ENCODE measurements around the gene GOLGA5. TPM values are rescaled to one million over a fixed set of nuclear protein-coding genes. Genes with fewer than 3 reads are reported as not detected.

The GOLGA5 gene
- total RNA-seq, 1 donor from 2014 or later: 26.4 TPM

DNA sequence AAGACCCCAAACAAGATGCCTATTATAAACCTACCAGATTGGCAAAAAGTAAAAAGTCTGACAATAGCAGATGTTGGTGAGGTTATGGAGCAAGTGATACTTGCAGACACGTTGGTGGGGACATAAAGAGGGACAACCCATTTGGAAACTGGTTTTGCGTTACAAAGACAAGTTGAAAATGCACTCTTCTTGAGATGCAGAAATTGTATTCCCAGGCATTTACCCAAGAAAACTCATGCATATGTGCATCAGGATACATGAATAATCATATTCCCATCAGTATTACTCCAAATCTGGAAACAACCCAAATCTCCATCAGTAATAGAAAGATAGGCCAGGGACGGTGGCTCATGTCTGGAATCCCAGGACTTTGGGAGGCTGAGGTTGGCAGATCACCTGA, 12.8 kb upstream of the GOLGA5 start:
- Mint-ChIP-seq H3K9me3 (ENCODE audit: unreplicated experiment) (no peaks in the 10 kb centered on the region), H3K36me3 (ENCODE audit: low read depth, unreplicated experiment) (no peaks in the 10 kb centered on the region), H3K27me3 (ENCODE audit: unreplicated experiment) (no peaks in the 10 kb centered on the region), H3K4me3 (ENCODE audit: unreplicated experiment) (no peak overlapping the region), H3K4me1 (ENCODE audit: unreplicated experiment) (no peaks in the 10 kb centered on the region), H3K27ac (ENCODE audit: unreplicated experiment) (no peak overlapping the region)
- TF ChIP-seq, protein P1, sequence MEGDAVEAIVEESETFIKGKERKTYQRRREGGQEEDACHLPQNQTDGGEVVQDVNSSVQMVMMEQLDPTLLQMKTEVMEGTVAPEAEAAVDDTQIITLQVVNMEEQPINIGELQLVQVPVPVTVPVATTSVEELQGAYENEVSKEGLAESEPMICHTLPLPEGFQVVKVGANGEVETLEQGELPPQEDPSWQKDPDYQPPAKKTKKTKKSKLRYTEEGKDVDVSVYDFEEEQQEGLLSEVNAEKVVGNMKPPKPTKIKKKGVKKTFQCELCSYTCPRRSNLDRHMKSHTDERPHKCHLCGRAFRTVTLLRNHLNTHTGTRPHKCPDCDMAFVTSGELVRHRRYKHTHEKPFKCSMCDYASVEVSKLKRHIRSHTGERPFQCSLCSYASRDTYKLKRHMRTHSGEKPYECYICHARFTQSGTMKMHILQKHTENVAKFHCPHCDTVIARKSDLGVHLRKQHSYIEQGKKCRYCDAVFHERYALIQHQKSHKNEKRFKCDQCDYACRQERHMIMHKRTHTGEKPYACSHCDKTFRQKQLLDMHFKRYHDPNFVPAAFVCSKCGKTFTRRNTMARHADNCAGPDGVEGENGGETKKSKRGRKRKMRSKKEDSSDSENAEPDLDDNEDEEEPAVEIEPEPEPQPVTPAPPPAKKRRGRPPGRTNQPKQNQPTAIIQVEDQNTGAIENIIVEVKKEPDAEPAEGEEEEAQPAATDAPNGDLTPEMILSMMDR (IDR thresholded peaks at IDR 0.05; ENCODE audit: unreplicated experiment): no peak
- DNase-seq (ENCODE audit: low spot score): no peak

DNA sequence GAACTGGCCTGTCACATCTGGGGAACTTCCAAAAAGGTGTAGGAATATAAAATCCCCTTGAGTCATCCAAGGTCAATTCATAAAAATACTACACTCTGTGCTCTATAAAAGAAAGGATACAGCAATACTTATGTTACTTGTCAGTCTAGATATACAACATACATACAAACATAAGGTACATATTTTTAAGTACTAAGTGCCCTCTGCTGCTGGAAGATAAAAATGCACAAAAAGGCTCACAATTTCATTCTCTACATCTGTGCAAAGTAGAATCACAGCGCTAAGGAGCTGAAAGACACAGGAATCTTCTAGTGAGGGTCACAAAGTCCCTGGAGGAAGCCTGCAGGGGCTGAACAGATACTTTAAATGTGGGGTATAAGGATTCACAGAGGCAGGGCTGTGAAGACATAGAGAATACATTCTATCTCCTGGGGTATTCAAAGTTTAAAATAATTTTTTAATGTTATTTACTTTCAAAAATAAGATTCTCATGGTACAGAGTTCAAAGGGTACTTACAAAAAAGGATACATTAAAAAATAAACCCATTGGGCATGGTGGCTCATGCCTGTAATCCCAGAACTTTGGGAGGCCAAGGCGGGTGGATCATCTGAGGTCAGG, 10.2 kb upstream of the GOLGA5 start:
- Mint-ChIP-seq H3K9me3 (ENCODE audit: unreplicated experiment) (no peaks in the 10 kb centered on the region), H3K36me3 (ENCODE audit: low read depth, unreplicated experiment) (no peaks in the 10 kb centered on the region), H3K4me1 (ENCODE audit: unreplicated experiment) (no peaks in the 10 kb centered on the region), H3K4me3 (ENCODE audit: unreplicated experiment) (no peak overlapping the region), H3K27me3 (ENCODE audit: unreplicated experiment) (no peaks in the 10 kb centered on the region), H3K27ac (ENCODE audit: unreplicated experiment) (no peak overlapping the region)
- TF ChIP-seq, protein P1 (IDR thresholded peaks at IDR 0.05; ENCODE audit: unreplicated experiment): peak; percentile 44
- peak; percentile 9 for DNase-seq (ENCODE audit: low spot score)

DNA sequence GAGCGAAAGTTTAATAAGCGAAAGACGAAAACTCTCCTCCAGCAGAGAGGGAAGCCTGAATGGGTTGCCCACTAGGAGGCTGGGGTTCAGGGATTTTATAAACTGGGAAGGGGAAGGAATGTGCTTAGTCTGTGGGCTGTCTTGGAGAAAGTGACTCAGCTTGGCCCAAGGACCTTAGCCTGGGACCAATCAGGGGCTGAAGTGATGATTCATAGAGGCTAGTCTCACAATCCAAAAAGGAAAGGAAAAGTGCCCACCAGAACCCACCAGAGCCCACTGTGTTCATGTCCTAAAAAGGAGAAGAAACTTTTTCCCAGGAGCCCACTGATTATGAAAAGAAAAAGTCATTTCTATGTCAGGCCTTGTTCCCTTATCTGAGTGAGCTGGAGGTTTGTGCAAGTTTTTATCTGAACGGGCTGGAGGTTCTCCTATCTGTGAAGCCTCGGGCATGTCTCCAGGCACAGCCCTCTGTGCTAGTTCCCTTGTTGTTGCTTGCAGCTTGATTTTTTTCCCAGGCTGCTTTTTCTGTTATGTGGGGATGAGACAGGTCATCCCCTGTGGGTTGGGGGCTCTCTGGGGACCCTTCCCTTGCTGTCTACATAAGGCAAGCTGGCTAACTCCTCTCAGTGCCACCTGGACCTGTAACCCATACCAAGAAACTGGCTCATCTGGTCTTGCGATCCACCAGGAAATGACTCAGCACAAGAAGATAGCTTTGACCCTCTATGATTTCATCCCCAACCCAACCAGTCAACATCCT, 8.3 kb upstream of the GOLGA5 start:
- H3K36me3 Mint-ChIP-seq (ENCODE audit: low read depth, unreplicated experiment): peaks cover 4% of the 10 kb centered on the region
- TF ChIP-seq, protein P1 (IDR thresholded peaks at IDR 0.05; ENCODE audit: unreplicated experiment): no peak
- no peak overlapping the region for H3K4me3 Mint-ChIP-seq (ENCODE audit: unreplicated experiment)
- no peak overlapping the region for H3K27ac Mint-ChIP-seq (ENCODE audit: unreplicated experiment)
- H3K27me3 Mint-ChIP-seq (ENCODE audit: unreplicated experiment): no peaks in the 10 kb centered on the region
- no peaks in the 10 kb centered on the region for H3K4me1 Mint-ChIP-seq (ENCODE audit: unreplicated experiment)
- no peak for DNase-seq (ENCODE audit: low spot score)
- no peaks in the 10 kb centered on the region for H3K9me3 Mint-ChIP-seq (ENCODE audit: unreplicated experiment)

DNA sequence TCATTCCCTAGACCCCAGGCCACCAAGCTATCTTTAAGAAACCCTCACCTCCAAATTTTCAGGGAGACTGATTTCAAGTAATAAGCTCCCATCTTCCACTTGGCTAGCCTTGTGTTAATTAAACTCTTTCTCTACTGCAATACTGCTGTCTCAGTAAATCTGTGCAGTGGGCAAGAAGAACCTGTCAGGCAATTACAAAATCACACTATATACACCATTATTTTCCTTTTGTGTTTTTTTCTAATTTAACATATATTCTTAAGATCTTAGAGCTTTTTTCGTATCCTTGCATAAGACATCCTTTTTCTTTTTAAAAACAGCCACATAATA, 7.7 kb upstream of the GOLGA5 start:
- Mint-ChIP-seq H3K27ac (ENCODE audit: unreplicated experiment) (no peak overlapping the region), H3K36me3 (ENCODE audit: low read depth, unreplicated experiment) (peaks cover 4% of the 10 kb centered on the region), H3K4me1 (ENCODE audit: unreplicated experiment) (no peaks in the 10 kb centered on the region), H3K9me3 (ENCODE audit: unreplicated experiment) (no peaks in the 10 kb centered on the region), H3K4me3 (ENCODE audit: unreplicated experiment) (no peak overlapping the region), H3K27me3 (ENCODE audit: unreplicated experiment) (no peaks in the 10 kb centered on the region)
- DNase-seq (ENCODE audit: low spot score): no peak
- TF ChIP-seq, protein P1 (IDR thresholded peaks at IDR 0.05; ENCODE audit: unreplicated experiment): no peak

DNA sequence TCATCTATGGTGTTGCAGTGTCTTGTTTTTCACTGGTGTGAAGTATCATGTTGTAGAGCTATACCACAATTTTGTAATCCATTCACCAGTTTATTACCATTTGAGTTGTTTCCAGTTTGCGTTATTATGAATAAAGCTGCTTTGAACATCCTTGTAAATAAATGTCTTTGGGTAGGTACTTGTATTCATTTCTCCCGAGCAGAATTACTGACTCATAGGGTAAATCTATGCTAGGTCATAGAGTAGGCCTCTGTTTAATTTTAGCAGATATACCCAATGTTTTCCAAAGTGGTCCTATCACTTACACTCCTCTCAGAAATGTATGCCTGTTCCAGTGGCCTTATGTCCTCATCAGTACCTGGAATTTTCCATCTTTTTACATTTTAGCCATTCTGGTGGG, 6.6 kb upstream of the GOLGA5 start:
- Mint-ChIP-seq H3K36me3 (ENCODE audit: low read depth, unreplicated experiment) (peaks cover 4% of the 10 kb centered on the region), H3K4me1 (ENCODE audit: unreplicated experiment) (no peaks in the 10 kb centered on the region), H3K27ac (ENCODE audit: unreplicated experiment) (no peak overlapping the region), H3K4me3 (ENCODE audit: unreplicated experiment) (no peak overlapping the region), H3K9me3 (ENCODE audit: unreplicated experiment) (no peaks in the 10 kb centered on the region), H3K27me3 (ENCODE audit: unreplicated experiment) (no peaks in the 10 kb centered on the region)
- TF ChIP-seq, protein P1 (IDR thresholded peaks at IDR 0.05; ENCODE audit: unreplicated experiment): no peak
- DNase-seq (ENCODE audit: low spot score): no peak
